GM12878 (cell line): Measurements from ENCODE around the gene TUBB.
A peak's percentile ranks its signal among the peaks of the same experiment; 100 is the strongest.

Source experiments
- TBL1XR1 ChIP-seq: IDR thresholded peaks from 2 replicates; pipeline ENCODE4 v1.6.1; 2012; ENCODE audit warnings: low read depth, low read length, improper control_type of control experiment
- ZNF274 ChIP-seq: IDR thresholded peaks from one replicate; pipeline ENCODE4 v1.8.0; 2011; ENCODE audit not compliant: insufficient read length, insufficient read depth

DNA sequence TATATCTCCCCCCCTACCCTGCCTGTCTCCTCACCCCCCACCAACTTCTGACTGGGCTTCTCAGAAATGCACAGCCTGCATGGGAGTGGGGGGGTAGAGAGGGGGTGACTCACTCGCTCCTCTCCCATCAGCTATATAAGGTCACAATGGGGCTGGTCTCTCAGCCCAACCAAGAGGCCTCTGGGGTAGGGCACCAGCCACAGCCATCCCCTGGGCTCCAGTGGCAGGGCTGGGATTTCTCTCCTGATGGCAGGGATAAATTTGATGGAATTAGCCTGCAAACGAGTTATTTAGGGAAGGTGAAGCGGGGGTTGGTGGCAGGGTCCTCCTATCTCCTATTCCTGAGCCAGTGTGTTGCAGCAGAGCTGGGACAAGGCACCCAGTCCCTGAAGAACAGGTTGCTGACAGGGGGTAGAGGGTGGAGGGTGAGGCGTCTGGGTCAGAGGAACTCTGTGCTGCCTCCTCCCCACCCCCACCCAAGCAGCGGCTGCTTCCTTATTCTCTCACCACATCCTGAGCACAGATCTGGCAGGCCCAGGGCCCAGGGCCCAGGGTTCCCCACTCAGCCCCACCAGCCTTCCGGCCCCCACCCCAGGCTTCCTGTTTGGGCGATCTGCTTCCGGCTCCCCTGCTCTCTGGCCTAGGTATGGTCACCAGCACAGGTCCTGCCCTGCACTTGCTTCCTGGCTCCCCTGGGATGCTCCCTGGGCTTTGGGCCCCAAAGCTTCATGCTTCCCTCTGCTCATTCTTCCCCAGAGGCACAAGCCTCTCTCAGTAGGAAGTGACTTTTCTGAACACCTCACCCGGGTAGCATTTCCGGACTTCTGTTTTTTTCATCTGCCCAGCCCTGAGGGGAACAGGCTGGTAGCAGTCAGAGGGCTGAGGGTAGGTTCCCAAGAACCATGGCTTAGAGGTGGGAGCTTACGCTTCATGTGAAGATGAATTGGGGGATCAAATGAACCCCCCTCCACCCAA lies 37.7 kb upstream of the TUBB start:
- TF ChIP-seq TBL1XR1 (peak; percentile 49; the same call in 1 of the 2 replicates), ZNF274 (no peak)
